GM23338 (cell line): ENCODE data around the gene GTF3C5. TPM values are rescaled to one million over a fixed set of nuclear protein-coding genes. Genes with fewer than 3 reads are reported as not detected.
"Not testable (repeated sequence)": the region's sequence is repeated elsewhere in the genome, so short reads cannot be mapped to it uniquely, and the experiment has no call there.

Source experiments
- ATAC-seq: fragments of 200-7000 bp; cut with Tn5 transposase; 3 replicates; pipeline ENCODE4 v1.9.1; 2020
- DNase-seq: peaks from one replicate; pipeline ENCODE4 v3.0.0-alpha.2; 2015; ENCODE audit warnings: low spot score
- H2AFZ ChIP-seq: fragments of 200-600 bp; sonication (generic); 2 replicates; pipeline ENCODE4 v1.8.0; 2016; ENCODE audit warnings: antibody characterized with exemption, mild to moderate bottlenecking, moderate library complexity
- H3F3A ChIP-seq: fragments of 200-600 bp; sonication (generic); replicated peaks from 2 replicates; pipeline ENCODE4 v1.8.0; 2017; ENCODE audit warnings: antibody characterized with exemption, mixed run types, low read depth
- H3K27ac ChIP-seq: fragments of 200-600 bp; sonication (generic); 2 replicates; pipeline ENCODE4 v1.6.1; 2016; ENCODE audit warnings: low read depth
- H3K27me3 ChIP-seq: fragments of 200-600 bp; sonication (generic); 2 replicates; pipeline ENCODE4 v1.8.0; 2016; ENCODE audit warnings: mild to moderate bottlenecking, mixed run types, moderate library complexity; ENCODE audit not compliant: insufficient read depth
- H3K36me3 ChIP-seq: fragments of 200-600 bp; sonication (generic); 2 replicates; pipeline ENCODE4 v1.8.0; 2016; ENCODE audit warnings: mild to moderate bottlenecking; ENCODE audit not compliant: insufficient read depth
- H3K4me1 ChIP-seq: fragments of 200-600 bp; sonication (generic); 2 replicates; pipeline ENCODE4 v1.8.0; 2016; ENCODE audit warnings: mild to moderate bottlenecking, moderate library complexity; ENCODE audit not compliant: insufficient read depth
- H3K4me2 ChIP-seq: fragments of 200-600 bp; sonication (generic); 2 replicates; pipeline ENCODE4 v1.7.1; 2017; ENCODE audit warnings: mixed run types
- H3K4me3 ChIP-seq: fragments of 200-600 bp; sonication (generic); 2 replicates; pipeline ENCODE4 v1.6.1; 2016; ENCODE audit warnings: mixed run types
- H3K79me2 ChIP-seq: fragments of 200-600 bp; sonication (generic); replicated peaks from 2 replicates; pipeline ENCODE4 v1.8.0; 2017; ENCODE audit warnings: mild to moderate bottlenecking; ENCODE audit not compliant: insufficient read depth
- H3K9me2 ChIP-seq: fragments of 200-600 bp; sonication (generic); 2 replicates; pipeline ENCODE4 v1.8.0; 2017; ENCODE audit not compliant: insufficient read depth
- H4K20me1 ChIP-seq: fragments of 200-600 bp; sonication (generic); replicated peaks from 2 replicates; pipeline ENCODE4 v1.8.0; 2017; ENCODE audit warnings: mild to moderate bottlenecking; ENCODE audit not compliant: insufficient read depth
- H3K27ac Mint-ChIP-seq: 2 replicates; pipeline ENCODE4 v1.8.0; 2020; ENCODE audit warnings: inconsistent platforms, mild to moderate bottlenecking, moderate library complexity, mixed read lengths
- H3K27me3 Mint-ChIP-seq: 3 replicates; pipeline ENCODE4 v1.8.0; 2022; ENCODE audit warnings: low read depth, mild to moderate bottlenecking, moderate library complexity, mixed read lengths, inconsistent platforms; ENCODE audit not compliant: insufficient read depth, poor library complexity
- H3K36me3 Mint-ChIP-seq: 3 replicates; pipeline ENCODE4 v1.8.0; 2021; ENCODE audit warnings: low read depth, mild to moderate bottlenecking, inconsistent platforms, moderate library complexity, mixed read lengths
- H3K4me1 Mint-ChIP-seq: 3 replicates; pipeline ENCODE4 v1.8.0; 2020; ENCODE audit warnings: mild to moderate bottlenecking, inconsistent platforms, mixed read lengths
- H3K4me3 Mint-ChIP-seq: 3 replicates; pipeline ENCODE4 v1.8.0; 2021; ENCODE audit warnings: moderate library complexity, mild to moderate bottlenecking, inconsistent platforms, mixed read lengths
- H3K9me3 Mint-ChIP-seq: 3 replicates; pipeline ENCODE4 v1.8.0; 2020; ENCODE audit warnings: moderate library complexity, mild to moderate bottlenecking, inconsistent platforms, mixed read lengths
- CREB1 ChIP-seq: fragments of 250-450 bp; sonication (Bioruptor Pico); IDR thresholded peaks from 2 replicates; pipeline ENCODE4 v1.5.0; 2020; ENCODE audit warnings: low read depth, mild to moderate bottlenecking, moderate library complexity
- EZH2 ChIP-seq: fragments of 200-600 bp; sonication (generic); IDR thresholded peaks from one replicate; pipeline ENCODE4 v1.8.0; 2017; ENCODE audit warnings: antibody characterized with exemption, mild to moderate bottlenecking, low read depth; ENCODE audit not compliant: unreplicated experiment
- JUNB ChIP-seq: IDR thresholded peaks from one replicate; pipeline ENCODE4 v1.6.1; 2016; ENCODE audit warnings: antibody characterized with exemption; ENCODE audit not compliant: unreplicated experiment
- POLR2AphosphoS5 ChIP-seq: IDR thresholded peaks from 2 replicates; pipeline ENCODE4 v1.6.1; 2016; ENCODE audit warnings: antibody characterized with exemption, low read depth
- STAT1 ChIP-seq: IDR thresholded peaks from one replicate; pipeline ENCODE4 v1.6.1; 2016; ENCODE audit warnings: antibody characterized with exemption; ENCODE audit not compliant: unreplicated experiment
- ZNF114 ChIP-seq: fragments of 250-450 bp; sonication (Bioruptor Pico); IDR thresholded peaks from 2 replicates; pipeline ENCODE4 v1.5.0; 2020; ENCODE audit warnings: mild to moderate bottlenecking, moderate library complexity
- ZNF331 ChIP-seq: fragments of 250-450 bp; sonication (Bioruptor Pico); IDR thresholded peaks from 2 replicates; pipeline ENCODE4 v1.5.0; 2020; ENCODE audit warnings: low read depth, mild to moderate bottlenecking, moderate library complexity
- polyA plus RNA-seq: library from polyadenylated mRNA; unstranded; fragments of >200 nt; fragmentation: Nextera tagmentation; extraction: Ambion mirVana; gene quantifications from 2 replicates; pipeline ENCODE4 v1.2.1, GENCODE V29; 2016
- total RNA-seq: library from RNA; depleted of rRNA; stranded (reverse); fragments of >200 nt; shearing (Covaris generic); gene quantifications from 2 replicates; pipeline ENCODE4 v1.2.3, GENCODE V29; 2014
- TF ChIP-seq, protein P1 (sequence below): IDR thresholded peaks from 2 replicates; pipeline ENCODE4 v1.6.1; 2016; ENCODE audit warnings: antibody characterized with exemption
- TF ChIP-seq, protein P2 (sequence below): fragments of 250-450 bp; sonication (Bioruptor Pico); IDR thresholded peaks from 2 replicates; pipeline ENCODE4 v1.5.0; 2020; ENCODE audit warnings: mild to moderate bottlenecking, moderate library complexity
- TF ChIP-seq, protein P3 (sequence below): IDR thresholded peaks from one replicate; pipeline ENCODE4 v1.6.1; 2018; ENCODE audit warnings: antibody characterized with exemption; ENCODE audit not compliant: unreplicated experiment

GTF3C5 gene
- total and polyA plus RNA-seq, 2 experiments from 2014 or later: 46.0 to 78.8 TPM

DNA sequence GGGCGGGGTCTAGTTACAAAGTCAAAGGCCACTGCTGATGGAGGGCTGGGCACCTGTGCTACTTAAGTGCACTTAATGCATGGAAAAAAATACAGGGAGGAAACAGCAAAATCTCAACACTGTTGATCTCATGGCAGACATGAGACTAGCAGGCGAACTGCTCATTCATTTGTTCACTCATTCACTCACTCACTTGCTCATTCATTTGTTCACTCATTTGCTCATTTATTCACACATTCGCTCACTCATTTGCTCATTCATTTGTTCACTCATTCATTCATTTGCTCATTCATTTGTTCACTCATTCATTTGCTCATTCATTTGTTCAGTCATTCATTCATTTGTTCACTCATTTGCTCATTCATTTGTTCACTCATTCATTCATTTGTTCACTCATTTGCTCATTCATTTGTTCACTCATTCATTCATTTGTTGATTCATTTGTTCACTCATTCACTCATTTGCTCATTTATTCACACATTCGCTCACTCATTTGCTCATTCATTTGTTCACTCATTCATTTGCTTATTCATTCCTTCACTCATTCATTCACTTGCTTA is 40.7 kb upstream of the GTF3C5 start:
- not testable (repeated sequence) for H3K27ac ChIP-seq, H4K20me1 ChIP-seq, H3K9me3 Mint-ChIP-seq, H3K4me2 ChIP-seq, H3K36me3 Mint-ChIP-seq, H3K36me3 ChIP-seq, ATAC-seq, H3K79me2 ChIP-seq, H2AFZ ChIP-seq, H3F3A ChIP-seq, H3K4me3 ChIP-seq, H3K9me2 ChIP-seq, H3K27ac Mint-ChIP-seq, H3K27me3 ChIP-seq, H3K4me3 Mint-ChIP-seq
- DNase-seq: peak; percentile 25
- peaks cover 13% of the 10 kb centered on the region; the same call in 1 of the 2 replicates for H3K4me1 ChIP-seq
- Mint-ChIP-seq H3K27me3 (peaks cover 23% of the 10 kb centered on the region), H3K4me1 (peaks cover 28% of the 10 kb centered on the region)

DNA sequence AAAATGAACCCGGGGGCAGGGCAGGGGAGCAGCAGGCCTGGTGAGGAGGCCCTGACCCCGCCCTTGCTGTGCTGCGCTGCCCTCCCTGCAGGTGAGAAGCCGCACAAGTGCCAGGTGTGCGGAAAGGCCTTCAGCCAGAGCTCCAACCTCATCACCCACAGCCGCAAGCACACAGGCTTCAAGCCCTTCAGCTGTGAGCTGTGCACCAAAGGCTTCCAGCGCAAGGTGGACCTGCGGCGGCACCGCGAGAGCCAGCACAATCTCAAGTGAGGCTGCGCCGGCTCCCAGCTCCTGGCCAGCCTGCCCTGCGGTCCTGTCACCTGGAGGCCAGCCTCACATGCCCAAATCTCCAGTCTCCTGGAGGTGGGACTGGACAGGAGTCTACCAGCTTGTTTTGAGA is 40.0 kb upstream of the GTF3C5 start:
- Histone ChIP-seq H3K4me2 (no peak overlapping the region), H2AFZ (no peak overlapping the region), H3K36me3 (no peaks in the 10 kb centered on the region), H3K27ac (no peak overlapping the region), H4K20me1 (no peaks in the 10 kb centered on the region), H3K79me2 (no peaks in the 10 kb centered on the region), H3K4me3 (no peak overlapping the region), H3K9me2 (no peaks in the 10 kb centered on the region), H3K27me3 (no peaks in the 10 kb centered on the region), H3F3A (no peaks in the 10 kb centered on the region), H3K4me1 (peaks cover 13% of the 10 kb centered on the region; the same call in 1 of the 2 replicates)
- H3K9me3 Mint-ChIP-seq: no peaks in the 10 kb centered on the region
- H3K27ac Mint-ChIP-seq: no peak overlapping the region
- H3K36me3 Mint-ChIP-seq: no peaks in the 10 kb centered on the region; the same call in 2 of the 3 replicates
- no peak for TF ChIP-seq STAT1
- TF ChIP-seq EZH2: no peak
- no peak for TF ChIP-seq ZNF114 (CRISPR knock-in tag)
- TF ChIP-seq JUNB: no peak
- TF ChIP-seq, protein P1, sequence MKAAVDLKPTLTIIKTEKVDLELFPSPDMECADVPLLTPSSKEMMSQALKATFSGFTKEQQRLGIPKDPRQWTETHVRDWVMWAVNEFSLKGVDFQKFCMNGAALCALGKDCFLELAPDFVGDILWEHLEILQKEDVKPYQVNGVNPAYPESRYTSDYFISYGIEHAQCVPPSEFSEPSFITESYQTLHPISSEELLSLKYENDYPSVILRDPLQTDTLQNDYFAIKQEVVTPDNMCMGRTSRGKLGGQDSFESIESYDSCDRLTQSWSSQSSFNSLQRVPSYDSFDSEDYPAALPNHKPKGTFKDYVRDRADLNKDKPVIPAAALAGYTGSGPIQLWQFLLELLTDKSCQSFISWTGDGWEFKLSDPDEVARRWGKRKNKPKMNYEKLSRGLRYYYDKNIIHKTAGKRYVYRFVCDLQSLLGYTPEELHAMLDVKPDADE: no peak
- TF ChIP-seq, protein P2, sequence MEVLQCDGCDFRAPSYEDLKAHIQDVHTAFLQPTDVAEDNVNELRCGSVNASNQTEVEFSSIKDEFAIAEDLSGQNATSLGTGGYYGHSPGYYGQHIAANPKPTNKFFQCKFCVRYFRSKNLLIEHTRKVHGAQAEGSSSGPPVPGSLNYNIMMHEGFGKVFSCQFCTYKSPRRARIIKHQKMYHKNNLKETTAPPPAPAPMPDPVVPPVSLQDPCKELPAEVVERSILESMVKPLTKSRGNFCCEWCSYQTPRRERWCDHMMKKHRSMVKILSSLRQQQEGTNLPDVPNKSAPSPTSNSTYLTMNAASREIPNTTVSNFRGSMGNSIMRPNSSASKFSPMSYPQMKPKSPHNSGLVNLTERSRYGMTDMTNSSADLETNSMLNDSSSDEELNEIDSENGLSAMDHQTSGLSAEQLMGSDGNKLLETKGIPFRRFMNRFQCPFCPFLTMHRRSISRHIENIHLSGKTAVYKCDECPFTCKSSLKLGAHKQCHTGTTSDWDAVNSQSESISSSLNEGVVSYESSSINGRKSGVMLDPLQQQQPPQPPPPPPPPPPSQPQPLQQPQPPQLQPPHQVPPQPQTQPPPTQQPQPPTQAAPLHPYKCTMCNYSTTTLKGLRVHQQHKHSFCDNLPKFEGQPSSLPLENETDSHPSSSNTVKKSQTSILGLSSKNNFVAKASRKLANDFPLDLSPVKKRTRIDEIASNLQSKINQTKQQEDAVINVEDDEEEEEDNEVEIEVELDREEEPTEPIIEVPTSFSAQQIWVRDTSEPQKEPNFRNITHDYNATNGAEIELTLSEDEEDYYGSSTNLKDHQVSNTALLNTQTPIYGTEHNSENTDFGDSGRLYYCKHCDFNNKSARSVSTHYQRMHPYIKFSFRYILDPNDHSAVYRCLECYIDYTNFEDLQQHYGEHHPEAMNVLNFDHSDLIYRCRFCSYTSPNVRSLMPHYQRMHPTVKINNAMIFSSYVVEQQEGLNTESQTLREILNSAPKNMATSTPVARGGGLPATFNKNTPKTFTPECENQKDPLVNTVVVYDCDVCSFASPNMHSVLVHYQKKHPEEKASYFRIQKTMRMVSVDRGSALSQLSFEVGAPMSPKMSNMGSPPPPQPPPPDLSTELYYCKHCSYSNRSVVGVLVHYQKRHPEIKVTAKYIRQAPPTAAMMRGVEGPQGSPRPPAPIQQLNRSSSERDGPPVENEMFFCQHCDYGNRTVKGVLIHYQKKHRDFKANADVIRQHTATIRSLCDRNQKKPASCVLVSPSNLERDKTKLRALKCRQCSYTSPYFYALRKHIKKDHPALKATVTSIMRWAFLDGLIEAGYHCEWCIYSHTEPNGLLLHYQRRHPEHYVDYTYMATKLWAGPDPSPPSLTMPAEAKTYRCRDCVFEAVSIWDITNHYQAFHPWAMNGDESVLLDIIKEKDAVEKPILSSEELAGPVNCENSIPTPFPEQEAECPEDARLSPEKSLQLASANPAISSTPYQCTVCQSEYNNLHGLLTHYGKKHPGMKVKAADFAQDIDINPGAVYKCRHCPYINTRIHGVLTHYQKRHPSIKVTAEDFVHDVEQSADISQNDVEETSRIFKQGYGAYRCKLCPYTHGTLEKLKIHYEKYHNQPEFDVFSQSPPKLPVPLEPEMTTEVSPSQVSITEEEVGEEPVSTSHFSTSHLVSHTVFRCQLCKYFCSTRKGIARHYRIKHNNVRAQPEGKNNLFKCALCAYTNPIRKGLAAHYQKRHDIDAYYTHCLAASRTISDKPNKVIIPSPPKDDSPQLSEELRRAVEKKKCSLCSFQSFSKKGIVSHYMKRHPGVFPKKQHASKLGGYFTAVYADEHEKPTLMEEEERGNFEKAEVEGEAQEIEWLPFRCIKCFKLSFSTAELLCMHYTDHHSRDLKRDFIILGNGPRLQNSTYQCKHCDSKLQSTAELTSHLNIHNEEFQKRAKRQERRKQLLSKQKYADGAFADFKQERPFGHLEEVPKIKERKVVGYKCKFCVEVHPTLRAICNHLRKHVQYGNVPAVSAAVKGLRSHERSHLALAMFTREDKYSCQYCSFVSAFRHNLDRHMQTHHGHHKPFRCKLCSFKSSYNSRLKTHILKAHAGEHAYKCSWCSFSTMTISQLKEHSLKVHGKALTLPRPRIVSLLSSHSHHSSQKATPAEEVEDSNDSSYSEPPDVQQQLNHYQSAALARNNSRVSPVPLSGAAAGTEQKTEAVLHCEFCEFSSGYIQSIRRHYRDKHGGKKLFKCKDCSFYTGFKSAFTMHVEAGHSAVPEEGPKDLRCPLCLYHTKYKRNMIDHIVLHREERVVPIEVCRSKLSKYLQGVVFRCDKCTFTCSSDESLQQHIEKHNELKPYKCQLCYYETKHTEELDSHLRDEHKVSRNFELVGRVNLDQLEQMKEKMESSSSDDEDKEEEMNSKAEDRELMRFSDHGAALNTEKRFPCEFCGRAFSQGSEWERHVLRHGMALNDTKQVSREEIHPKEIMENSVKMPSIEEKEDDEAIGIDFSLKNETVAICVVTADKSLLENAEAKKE (CRISPR knock-in tag): no peak
- TF ChIP-seq POLR2AphosphoS5: no peak
- no peak for TF ChIP-seq CREB1
- no peak for TF ChIP-seq ZNF331
- TF ChIP-seq, protein P3, sequence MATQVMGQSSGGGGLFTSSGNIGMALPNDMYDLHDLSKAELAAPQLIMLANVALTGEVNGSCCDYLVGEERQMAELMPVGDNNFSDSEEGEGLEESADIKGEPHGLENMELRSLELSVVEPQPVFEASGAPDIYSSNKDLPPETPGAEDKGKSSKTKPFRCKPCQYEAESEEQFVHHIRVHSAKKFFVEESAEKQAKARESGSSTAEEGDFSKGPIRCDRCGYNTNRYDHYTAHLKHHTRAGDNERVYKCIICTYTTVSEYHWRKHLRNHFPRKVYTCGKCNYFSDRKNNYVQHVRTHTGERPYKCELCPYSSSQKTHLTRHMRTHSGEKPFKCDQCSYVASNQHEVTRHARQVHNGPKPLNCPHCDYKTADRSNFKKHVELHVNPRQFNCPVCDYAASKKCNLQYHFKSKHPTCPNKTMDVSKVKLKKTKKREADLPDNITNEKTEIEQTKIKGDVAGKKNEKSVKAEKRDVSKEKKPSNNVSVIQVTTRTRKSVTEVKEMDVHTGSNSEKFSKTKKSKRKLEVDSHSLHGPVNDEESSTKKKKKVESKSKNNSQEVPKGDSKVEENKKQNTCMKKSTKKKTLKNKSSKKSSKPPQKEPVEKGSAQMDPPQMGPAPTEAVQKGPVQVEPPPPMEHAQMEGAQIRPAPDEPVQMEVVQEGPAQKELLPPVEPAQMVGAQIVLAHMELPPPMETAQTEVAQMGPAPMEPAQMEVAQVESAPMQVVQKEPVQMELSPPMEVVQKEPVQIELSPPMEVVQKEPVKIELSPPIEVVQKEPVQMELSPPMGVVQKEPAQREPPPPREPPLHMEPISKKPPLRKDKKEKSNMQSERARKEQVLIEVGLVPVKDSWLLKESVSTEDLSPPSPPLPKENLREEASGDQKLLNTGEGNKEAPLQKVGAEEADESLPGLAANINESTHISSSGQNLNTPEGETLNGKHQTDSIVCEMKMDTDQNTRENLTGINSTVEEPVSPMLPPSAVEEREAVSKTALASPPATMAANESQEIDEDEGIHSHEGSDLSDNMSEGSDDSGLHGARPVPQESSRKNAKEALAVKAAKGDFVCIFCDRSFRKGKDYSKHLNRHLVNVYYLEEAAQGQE: no peak
- peaks cover 23% of the 10 kb centered on the region for H3K27me3 Mint-ChIP-seq
- no peak for DNase-seq
- no peak for ATAC-seq
- peaks cover 30% of the 10 kb centered on the region for H3K4me1 Mint-ChIP-seq
- no peak overlapping the region for H3K4me3 Mint-ChIP-seq
